NCI-H2227 treated with DMSO at 0.1 percent for 48 hours (cell line): ENCODE measurements around the gene TYR.
"Not testable (repeated sequence)": the region's sequence is repeated elsewhere in the genome, so short reads cannot be mapped to it uniquely, and the experiment has no call there.

ENCODE experiments used
- DNase-seq: peaks from one replicate; lab custom pipeline; 2025; lab: John Stamatoyannopoulos, UW

TYR gene

DNA sequence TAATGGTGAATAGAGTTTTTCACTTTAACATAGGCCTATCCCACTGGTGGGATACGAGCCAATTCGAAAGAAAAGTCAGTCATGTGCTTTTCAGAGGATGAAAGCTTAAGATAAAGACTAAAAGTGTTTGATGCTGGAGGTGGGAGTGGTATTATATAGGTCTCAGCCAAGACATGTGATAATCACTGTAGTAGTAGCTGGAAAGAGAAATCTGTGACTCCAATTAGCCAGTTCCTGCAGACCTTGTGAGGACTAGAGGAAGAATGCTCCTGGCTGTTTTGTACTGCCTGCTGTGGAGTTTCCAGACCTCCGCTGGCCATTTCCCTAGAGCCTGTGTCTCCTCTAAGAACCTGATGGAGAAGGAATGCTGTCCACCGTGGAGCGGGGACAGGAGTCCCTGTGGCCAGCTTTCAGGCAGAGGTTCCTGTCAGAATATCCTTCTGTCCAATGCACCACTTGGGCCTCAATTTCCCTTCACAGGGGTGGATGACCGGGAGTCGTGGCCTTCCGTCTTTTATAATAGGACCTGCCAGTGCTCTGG is at the start of gene TYR:
TSS of gene TYR (plus strand) at position 185 of the 541 bp plus-strand sequence. CDS start at position 264, 79 bp downstream.
- DNase-seq = no peak

- DNase-seq = no peak
Observed at GRCh38 chr11:89136606-89137005, 41.1 kb upstream of the TYR start.

- no peak for DNase-seq
Observed at GRCh38 chr11:89147229-89147628, 30.4 kb upstream of the TYR start.

- no peak for DNase-seq
Observed at GRCh38 chr11:89159974-89160373, 17.7 kb upstream of the TYR start.

DNA sequence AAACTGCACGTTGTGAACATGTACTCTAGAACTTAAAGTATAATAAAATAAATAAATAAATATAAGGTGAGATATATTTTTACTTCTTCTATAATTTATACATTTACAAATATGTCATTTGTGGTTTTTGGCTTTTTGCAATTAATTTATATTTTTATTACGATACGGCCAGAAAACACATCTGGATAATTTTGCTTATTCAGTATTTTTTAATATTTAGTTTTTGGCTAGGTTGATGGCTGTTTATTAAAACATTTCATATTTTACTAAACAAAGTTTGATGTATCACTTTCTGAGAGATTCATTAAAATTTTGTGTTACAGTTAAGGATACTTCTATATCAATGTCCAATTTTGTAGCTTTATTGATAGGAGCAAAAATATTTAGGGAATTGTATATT is 15.7 kb upstream of the TYR start:
- no peak for DNase-seq

- DNase-seq = no peak
Observed at GRCh38 chr11:89163686-89164085, 14.0 kb upstream of the TYR start.

DNA sequence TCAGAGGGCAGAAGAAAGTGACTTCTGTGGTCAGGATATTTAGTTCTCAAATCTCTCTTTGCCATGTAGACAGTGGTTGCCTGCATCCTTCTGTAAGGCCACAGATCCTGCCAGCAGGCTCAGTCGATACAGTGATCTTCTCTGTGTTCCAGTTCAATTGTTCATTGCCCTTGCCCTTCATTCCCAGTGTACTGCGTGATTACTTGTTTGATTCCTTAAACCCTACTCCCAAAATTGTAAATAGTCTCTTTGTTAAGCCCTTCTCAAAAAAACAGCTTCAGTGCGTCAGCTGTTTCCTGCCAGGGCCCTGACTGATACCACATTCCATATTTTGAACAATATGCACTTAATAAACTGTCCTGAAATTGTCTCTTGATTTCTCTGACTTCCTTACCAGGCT is 9.3 kb upstream of the TYR start:
- DNase-seq = no peak

DNA sequence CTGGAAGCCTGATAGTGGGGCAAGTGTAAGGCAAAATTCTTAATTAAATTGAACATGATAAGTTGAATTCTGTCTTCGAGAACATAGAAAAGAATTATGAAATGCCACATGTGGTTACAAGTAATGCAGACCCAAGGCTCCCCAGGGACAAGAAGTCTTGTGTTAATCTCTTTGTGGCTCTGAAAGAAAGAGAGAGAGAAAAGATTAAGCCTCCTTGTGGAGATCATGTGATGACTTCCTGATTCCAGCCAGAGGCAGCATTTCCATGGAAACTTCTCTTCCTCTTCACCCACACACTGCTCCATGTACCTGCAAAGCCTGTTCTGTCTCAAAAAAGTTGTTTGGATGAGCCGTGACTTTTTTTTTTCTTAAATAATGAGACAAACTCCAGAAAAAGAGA is 1.9 kb upstream of the TYR start:
- no peak for DNase-seq

DNA sequence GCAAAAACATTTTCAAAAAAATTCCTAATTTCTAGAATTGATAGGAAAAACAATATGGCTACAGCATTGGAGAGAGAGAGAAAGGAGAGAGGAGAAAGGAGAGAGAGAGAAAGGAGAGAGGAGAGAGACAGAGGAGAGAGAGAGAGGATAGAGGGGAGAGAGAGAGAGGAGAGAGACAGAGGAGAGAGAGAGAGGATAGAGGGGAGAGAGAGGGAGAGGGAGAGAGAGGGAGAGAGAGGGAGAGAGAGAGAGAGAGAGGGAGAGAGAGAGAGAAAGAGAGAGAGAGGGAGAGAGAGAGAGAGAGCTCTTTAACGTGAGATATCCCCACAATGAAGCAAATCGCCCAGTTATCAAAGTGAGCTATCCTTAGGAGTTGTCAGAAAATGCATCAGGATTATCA is 737 bp upstream of the TYR start:
- DNase-seq = no peak

DNA sequence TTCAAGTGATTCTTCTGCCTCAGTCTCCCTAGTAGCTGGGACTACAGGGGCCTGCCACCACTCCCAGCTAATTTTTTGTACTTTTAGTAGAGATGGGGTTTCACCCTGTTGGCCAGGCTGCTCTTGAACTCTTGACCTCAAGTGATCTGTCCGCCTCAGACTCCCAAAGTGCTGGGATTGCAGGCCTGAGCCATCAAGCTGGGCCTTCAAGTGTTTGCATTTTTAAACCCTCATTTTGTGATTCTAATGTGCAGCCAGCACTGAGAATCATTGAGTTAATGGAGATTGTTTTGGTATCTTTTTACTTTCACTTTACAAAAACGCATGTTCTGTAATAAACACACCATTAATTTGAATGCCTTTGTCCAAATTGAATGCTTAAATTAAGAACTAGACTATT is 3.4 kb downstream of the TYR start:
- no peak for DNase-seq

- DNase-seq = no peak
Observed at GRCh38 chr11:89182773-89183518, 5.3 kb downstream of the TYR start.

DNA sequence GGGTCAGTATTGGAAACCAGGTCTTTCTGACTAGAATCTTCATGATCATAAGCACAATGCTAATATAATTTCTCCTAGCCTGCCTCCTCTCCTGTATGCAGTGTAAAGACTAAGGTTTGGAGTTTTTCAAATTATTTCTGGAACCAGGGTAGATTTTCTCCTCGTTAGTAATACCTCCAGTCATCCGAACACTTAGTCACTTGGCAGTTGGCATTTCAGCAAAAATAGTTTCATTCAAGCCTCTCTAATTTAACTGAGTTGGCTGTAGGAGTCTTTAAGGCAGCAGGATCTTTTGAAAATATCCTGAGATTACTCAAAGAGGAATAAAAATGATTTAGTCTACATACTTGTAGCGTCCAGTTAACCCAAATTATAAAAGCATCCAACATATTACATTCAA is 6.3 kb downstream of the TYR start:
- no peak for DNase-seq

- DNase-seq = no peak
Observed at GRCh38 chr11:89189776-89190175, 12.1 kb downstream of the TYR start.

- DNase-seq = no peak
Observed at GRCh38 chr11:89201138-89201537, 23.5 kb downstream of the TYR start.

GRCh38 chr11:89203814-89204213 is 26.1 kb downstream of the TYR start:
- no peak for DNase-seq

- no peak for DNase-seq
Observed at GRCh38 chr11:89205378-89205777, 27.7 kb downstream of the TYR start.

- no peak for DNase-seq
Observed at GRCh38 chr11:89220684-89221339, 43.1 kb downstream of the TYR start.

GRCh38 chr11:89235083-89235482 is 57.4 kb downstream of the TYR start:
- DNase-seq = no peak

- DNase-seq = no peak
Observed at GRCh38 chr11:89235976-89236375, 58.3 kb downstream of the TYR start.

DNA sequence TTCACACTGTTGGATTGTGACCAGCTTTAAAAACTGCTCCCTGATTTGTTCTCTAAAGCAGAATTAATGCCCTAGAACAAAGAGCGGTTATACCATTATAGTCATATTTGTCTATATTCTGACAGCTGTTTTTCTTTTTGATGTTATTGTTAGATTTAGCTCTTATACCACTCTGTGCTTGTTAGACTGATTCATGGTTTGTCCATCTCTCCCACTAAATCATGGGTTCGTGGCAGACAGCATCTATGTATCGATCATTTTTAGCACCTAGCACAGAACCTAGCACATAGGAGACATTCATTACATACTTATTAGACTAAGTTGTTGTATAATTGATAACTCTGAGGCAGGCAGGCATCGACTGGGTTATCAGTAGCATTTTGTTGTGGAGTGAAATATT is 69.3 kb downstream of the TYR start:
- not testable (repeated sequence) for DNase-seq

GRCh38 chr11:89249196-89249595 is 71.5 kb downstream of the TYR start:
- DNase-seq = no peak

DNA sequence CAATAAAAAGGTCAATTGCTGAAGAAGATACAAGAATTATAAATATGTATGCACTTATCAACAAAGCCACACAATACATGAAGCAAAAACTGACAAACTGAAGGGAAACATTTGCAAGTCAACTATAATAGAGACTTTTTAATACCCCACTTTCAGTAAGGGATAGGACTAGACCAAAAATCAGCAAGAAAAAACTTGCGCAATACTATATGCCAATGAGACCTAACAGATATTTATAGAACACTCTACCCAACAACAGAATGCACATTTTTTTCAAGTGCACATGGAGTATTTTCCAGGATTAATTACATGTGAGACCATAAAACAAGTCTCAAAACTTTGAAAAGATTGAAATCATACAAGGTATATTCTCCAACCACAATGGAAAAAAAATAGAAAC is 83.8 kb downstream of the TYR start:
- DNase-seq = not testable (repeated sequence)

DNA sequence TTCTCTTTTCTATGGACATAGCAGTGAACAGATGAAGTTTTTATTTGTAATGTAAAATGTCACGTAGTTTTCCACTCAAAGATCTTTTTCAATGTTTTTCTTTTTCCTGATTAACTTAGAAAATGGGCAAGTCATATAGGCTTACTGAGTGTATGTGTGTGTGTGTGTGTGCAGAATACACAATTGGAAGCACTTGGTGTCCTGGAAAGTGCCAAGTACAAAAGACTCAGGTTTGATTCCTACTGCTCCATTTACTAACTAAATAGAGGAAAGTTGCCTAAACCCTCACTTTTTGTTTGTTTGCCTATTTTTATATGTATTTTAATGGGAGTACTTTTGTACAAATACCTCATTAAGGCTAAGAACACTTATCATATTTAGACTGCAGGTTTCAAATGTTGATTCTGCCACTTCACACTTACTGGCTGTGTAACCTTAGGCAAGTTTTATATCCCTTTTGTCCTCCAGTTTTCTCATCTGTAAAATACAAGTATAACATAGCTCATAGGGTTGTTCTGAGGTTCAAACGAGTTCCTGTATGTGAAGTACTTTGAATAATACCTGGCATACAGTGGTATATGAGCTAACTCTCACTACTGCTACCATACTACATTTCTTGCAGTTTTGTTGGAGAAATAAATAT is 90.1 kb downstream of the TYR start:
- no peak for DNase-seq
